ENCODE data around the gene MCF2L. TPM values are rescaled to one million over a fixed set of nuclear protein-coding genes. Genes with fewer than 3 reads are reported as not detected.

MCF2L gene
- total RNA-seq, 1 donor from 2014 or later = 6.7 TPM

DNA sequence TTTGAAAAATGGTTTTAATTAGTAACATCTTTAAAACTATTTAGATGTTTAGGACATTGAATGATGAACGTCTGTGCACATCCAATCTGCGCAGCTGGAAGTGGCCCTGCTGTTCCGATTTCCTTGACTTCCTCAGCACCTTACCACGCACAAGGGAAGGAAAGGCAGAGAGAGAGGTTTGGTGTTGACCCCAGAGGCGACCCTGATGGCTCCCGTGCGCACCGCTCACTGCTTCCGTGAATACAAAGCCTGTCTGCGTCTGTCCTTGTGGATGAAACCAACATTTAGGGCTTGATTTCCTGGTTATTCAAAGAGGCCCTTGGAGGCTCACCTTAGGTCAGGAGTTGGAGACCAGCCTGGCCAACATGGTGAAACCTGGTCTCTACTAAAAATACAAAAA, 8.5 kb downstream of the MCF2L start:
- Mint-ChIP-seq H3K4me3 (ENCODE audit: unreplicated experiment) (no peak overlapping the region), H3K27me3 (ENCODE audit: low read depth) (peaks cover 18% of the 10 kb centered on the region), H3K27ac (ENCODE audit: unreplicated experiment) (no peak overlapping the region)

GRCh38 chr13:112978561-112979405, 9.8 kb downstream of the MCF2L start:
- TF ChIP-seq, protein P1, sequence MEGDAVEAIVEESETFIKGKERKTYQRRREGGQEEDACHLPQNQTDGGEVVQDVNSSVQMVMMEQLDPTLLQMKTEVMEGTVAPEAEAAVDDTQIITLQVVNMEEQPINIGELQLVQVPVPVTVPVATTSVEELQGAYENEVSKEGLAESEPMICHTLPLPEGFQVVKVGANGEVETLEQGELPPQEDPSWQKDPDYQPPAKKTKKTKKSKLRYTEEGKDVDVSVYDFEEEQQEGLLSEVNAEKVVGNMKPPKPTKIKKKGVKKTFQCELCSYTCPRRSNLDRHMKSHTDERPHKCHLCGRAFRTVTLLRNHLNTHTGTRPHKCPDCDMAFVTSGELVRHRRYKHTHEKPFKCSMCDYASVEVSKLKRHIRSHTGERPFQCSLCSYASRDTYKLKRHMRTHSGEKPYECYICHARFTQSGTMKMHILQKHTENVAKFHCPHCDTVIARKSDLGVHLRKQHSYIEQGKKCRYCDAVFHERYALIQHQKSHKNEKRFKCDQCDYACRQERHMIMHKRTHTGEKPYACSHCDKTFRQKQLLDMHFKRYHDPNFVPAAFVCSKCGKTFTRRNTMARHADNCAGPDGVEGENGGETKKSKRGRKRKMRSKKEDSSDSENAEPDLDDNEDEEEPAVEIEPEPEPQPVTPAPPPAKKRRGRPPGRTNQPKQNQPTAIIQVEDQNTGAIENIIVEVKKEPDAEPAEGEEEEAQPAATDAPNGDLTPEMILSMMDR (IDR thresholded peaks at IDR 0.05) = no peak
- no peak overlapping the region for H3K27ac Mint-ChIP-seq (ENCODE audit: unreplicated experiment)
- no peak for DNase-seq (ENCODE audit: low spot score)
- peaks cover 23% of the 10 kb centered on the region for H3K27me3 Mint-ChIP-seq (ENCODE audit: low read depth)
- no peaks in the 10 kb centered on the region for H3K36me3 Mint-ChIP-seq (ENCODE audit: low read depth)
- H3K4me1 Mint-ChIP-seq (ENCODE audit: low read depth) = no peaks in the 10 kb centered on the region
- no peaks in the 10 kb centered on the region for H3K9me3 Mint-ChIP-seq (ENCODE audit: low read depth)
- no peak overlapping the region for H3K4me3 Mint-ChIP-seq (ENCODE audit: unreplicated experiment)

More for the DNA sequence above, 8.5 kb downstream of the MCF2L start:
- DNase-seq (ENCODE audit: low spot score) = no peak
- TF ChIP-seq, protein P1 (IDR thresholded peaks at IDR 0.05) = no peak
- no peaks in the 10 kb centered on the region for H3K4me1 Mint-ChIP-seq (ENCODE audit: low read depth)
- H3K36me3 Mint-ChIP-seq (ENCODE audit: low read depth) = no peaks in the 10 kb centered on the region
- H3K9me3 Mint-ChIP-seq (ENCODE audit: low read depth) = peaks cover under 1% of the 10 kb centered on the region

DNA sequence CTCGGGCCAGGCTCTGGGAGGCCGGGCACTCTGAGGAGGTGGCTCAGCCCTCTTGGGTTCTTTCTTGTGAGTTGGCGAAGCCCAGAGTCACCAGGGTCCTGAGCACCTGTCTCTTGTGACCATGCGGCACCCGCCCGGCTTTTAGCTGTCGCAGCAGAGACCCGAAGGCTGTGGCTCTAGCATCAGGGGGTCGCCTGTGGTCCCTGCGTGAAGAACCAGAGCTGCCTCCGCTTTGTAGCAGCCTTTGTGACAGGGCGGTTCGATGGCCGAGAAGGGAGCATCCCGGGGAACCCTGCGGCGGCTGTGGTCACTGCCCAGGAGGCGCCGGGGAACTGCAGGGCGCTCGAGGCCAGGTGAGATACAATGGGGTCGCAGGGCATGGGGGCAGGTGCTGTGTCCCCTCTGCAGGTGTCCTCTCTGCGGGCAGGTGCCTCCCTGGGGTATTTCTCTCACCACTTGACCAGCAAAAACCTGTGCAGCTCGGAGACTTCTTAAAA, 10.4 kb downstream of the MCF2L start:
- no peak overlapping the region for H3K4me3 Mint-ChIP-seq (ENCODE audit: unreplicated experiment)
- no peaks in the 10 kb centered on the region for H3K36me3 Mint-ChIP-seq (ENCODE audit: low read depth)
- no peaks in the 10 kb centered on the region for H3K4me1 Mint-ChIP-seq (ENCODE audit: low read depth)
- peaks cover 23% of the 10 kb centered on the region for H3K27me3 Mint-ChIP-seq (ENCODE audit: low read depth)
- no peak overlapping the region for H3K27ac Mint-ChIP-seq (ENCODE audit: unreplicated experiment)
- no peak for DNase-seq (ENCODE audit: low spot score)
- H3K9me3 Mint-ChIP-seq (ENCODE audit: low read depth) = no peaks in the 10 kb centered on the region
- TF ChIP-seq, protein P1 (IDR thresholded peaks at IDR 0.05) = no peak

DNA sequence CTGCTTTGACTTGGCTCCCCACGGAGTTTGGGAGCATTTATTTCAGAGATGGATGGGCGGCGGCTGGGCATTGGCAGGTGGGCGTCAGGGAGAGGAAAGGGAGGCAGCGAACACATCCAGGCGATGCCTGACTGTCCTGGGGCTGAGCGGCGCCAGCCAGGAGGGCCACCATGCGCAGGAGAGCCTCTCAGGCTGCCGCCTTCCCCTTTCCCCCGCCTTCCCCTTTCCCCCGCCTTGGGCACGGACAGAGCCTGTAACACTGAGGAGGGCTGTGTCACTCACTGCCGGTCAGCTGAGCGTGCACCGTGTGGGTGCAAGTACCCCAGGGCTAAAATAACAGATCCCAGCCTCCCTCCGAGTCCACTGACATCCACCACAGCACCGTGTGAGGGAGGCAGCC, 11.4 kb downstream of the MCF2L start:
- H3K27me3 Mint-ChIP-seq (ENCODE audit: low read depth) = peaks cover 27% of the 10 kb centered on the region
- no peak for DNase-seq (ENCODE audit: low spot score)
- TF ChIP-seq, protein P1 (IDR thresholded peaks at IDR 0.05) = no peak
- H3K27ac Mint-ChIP-seq (ENCODE audit: unreplicated experiment) = no peak overlapping the region
- no peak overlapping the region for H3K4me3 Mint-ChIP-seq (ENCODE audit: unreplicated experiment)
- no peaks in the 10 kb centered on the region for H3K36me3 Mint-ChIP-seq (ENCODE audit: low read depth)
- no peaks in the 10 kb centered on the region for H3K4me1 Mint-ChIP-seq (ENCODE audit: low read depth)
- H3K9me3 Mint-ChIP-seq (ENCODE audit: low read depth) = no peaks in the 10 kb centered on the region

GRCh38 chr13:112981451-112981850, 12.4 kb downstream of the MCF2L start:
- Mint-ChIP-seq H3K4me1 (ENCODE audit: low read depth) (no peaks in the 10 kb centered on the region), H3K36me3 (ENCODE audit: low read depth) (no peaks in the 10 kb centered on the region), H3K9me3 (ENCODE audit: low read depth) (no peaks in the 10 kb centered on the region), H3K27me3 (ENCODE audit: low read depth) (peaks cover 32% of the 10 kb centered on the region), H3K27ac (ENCODE audit: unreplicated experiment) (no peak overlapping the region), H3K4me3 (ENCODE audit: unreplicated experiment) (no peak overlapping the region)
- TF ChIP-seq, protein P1 (IDR thresholded peaks at IDR 0.05) = no peak
- DNase-seq (ENCODE audit: low spot score) = no peak

All from chondrocyte (in vitro differentiated cells).